Left renal pelvis (tissue), 4 donors: Measurements from ENCODE around the gene MTMR11. TPM values are rescaled to one million over a fixed set of nuclear protein-coding genes. Genes with fewer than 3 reads are reported as not detected.

Experiments used
- polyA plus RNA-seq, 4 donors: library from polyadenylated mRNA; unstranded; fragments of 120-200 nt; gene quantifications; one replicate each; pipeline ENCODE4 v1.2.1, GENCODE V29; 2013; ENCODE audit not compliant: insufficient read length in 4 of 4

The MTMR11 gene
- polyA plus RNA-seq, 4 donors: 27.8 to 34.3 (median 32.4) TPM

Other genes starting within 250 kb of the MTMR11 start
- 1 to 10 TPM; 1.5 to 5.2 (median 1.8) TPM for gene FCGR1A, start 154.2 kb downstream of the MTMR11 start, polyA plus RNA-seq
- 10 to 100 TPM; 15.8 to 27.7 (median 18.9) TPM for gene BOLA1, start 37.3 kb downstream of the MTMR11 start, polyA plus RNA-seq
- 10 to 100 TPM in 1 of 4 donors, 1 to 10 TPM in 3; 7.8 to 13.3 (median 8.0) TPM for gene SV2A, start 19.0 kb downstream of the MTMR11 start, polyA plus RNA-seq
- gene SF3B4, start 9.1 kb downstream of the MTMR11 start, polyA plus RNA-seq: 10 to 100 TPM; 69.0 to 88.6 (median 80.0) TPM
- gene OTUD7B, start 73.8 kb upstream of the MTMR11 start, polyA plus RNA-seq: 10 to 100 TPM; 17.7 to 21.7 (median 18.8) TPM
- 10 to 100 TPM; 64.1 to 83.9 (median 67.2) TPM for gene VPS45, start 130.9 kb upstream of the MTMR11 start, polyA plus RNA-seq
- 10 to 100 TPM; 42.5 to 67.2 (median 57.4) TPM for gene PLEKHO1, start 213.0 kb upstream of the MTMR11 start, polyA plus RNA-seq